GM06990 (cell line): ENCODE results near the gene PGF.

ENCODE experiments used
- DNase-seq: peaks from one replicate; pipeline ENCODE4 v3.0.0-alpha.2; 2011; ENCODE audit not compliant: insufficient read length; ENCODE audit errors: extremely low read depth
- H3K27me3 ChIP-seq: replicated peaks from 2 replicates; pipeline ENCODE4 v1.6.0; 2011; ENCODE audit warnings: low read length; ENCODE audit not compliant: control insufficient read depth, insufficient read depth
- H3K36me3 ChIP-seq: 2 replicates; pipeline ENCODE4 v1.5.1; 2011; ENCODE audit warnings: low read length; ENCODE audit not compliant: control insufficient read depth, insufficient read depth
- H3K4me3 ChIP-seq: replicated peaks from 2 replicates; pipeline ENCODE4 v1.5.1; 2011; ENCODE audit warnings: low read depth, mild to moderate bottlenecking, control low read depth, low read length
- TF ChIP-seq, protein P1 (sequence below): IDR thresholded peaks from 2 replicates; pipeline ENCODE4 v1.5.1; 2011; ENCODE audit warnings: low read length, control low read depth, mild to moderate bottlenecking, inconsistent platforms; ENCODE audit not compliant: insufficient read depth, poor library complexity, severe bottlenecking

PGF gene

DNA sequence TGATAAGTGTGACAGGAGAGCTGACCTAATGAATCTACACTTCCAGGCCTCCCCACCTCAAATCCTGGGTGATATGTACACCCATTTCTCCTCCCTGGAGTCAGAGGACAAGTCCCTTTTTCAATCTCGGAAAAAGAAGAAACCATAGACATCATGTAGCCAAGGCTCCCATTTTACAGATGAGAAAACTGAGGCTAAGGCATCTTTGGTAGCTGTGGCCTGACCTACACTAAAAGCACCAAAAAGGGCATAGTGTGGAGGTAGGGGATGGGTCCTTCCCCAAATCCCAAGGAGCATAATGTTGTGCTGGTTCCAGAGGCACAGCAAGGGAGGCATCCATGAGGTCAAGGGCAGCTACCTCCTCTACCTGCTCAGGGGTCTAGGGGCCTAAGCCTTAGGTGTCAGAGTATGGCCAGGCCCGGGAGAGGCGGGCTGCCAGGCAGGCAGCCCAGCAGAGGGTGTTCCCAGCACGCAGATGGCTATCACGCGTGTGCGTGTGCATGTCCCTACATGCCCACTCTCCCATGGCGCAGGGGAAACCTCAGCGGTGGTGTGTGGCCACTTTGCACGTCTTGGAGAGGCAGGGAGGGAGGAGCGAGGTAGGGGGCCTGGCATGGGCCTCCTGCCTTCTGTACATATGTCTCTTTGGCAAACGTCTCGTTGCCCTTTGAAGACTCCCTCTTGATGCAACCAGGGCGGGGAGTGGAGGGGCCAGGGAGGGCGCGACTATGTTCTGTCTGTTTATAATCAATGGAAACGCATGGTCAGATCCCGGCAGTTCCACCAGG, 2.5 kb downstream of the PGF start:
- Histone ChIP-seq H3K27me3 (no peaks in the 10 kb centered on the region), H3K4me3 (no peak overlapping the region), H3K36me3 (no peaks in the 10 kb centered on the region)

DNA sequence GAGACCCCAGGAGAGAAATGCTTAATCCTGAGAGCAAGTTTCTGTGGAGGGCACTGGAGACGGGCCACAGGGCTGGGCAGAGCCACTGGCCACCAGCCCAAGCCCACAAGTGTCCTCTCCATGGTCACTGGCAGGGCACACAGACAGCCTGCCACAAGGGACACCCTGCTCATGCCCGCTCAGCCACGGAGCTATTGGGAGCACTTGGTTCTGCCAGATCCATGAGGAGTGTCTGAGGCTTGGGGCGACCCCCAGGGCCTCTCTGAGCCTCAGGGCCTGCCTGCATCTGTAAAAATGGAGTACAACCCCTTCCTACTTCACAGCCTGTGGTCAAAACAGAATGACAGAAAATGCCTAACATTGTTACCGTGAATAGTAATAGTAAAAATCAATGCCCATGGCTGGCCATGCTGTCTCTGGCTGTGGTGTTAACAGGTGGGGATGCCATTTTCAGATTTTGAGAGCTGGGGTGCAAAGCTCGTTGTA, 3.2 kb downstream of the PGF start:
- no peak for DNase-seq
- H3K27me3 ChIP-seq: no peaks in the 10 kb centered on the region
- H3K36me3 ChIP-seq: no peaks in the 10 kb centered on the region
- TF ChIP-seq, protein P1, sequence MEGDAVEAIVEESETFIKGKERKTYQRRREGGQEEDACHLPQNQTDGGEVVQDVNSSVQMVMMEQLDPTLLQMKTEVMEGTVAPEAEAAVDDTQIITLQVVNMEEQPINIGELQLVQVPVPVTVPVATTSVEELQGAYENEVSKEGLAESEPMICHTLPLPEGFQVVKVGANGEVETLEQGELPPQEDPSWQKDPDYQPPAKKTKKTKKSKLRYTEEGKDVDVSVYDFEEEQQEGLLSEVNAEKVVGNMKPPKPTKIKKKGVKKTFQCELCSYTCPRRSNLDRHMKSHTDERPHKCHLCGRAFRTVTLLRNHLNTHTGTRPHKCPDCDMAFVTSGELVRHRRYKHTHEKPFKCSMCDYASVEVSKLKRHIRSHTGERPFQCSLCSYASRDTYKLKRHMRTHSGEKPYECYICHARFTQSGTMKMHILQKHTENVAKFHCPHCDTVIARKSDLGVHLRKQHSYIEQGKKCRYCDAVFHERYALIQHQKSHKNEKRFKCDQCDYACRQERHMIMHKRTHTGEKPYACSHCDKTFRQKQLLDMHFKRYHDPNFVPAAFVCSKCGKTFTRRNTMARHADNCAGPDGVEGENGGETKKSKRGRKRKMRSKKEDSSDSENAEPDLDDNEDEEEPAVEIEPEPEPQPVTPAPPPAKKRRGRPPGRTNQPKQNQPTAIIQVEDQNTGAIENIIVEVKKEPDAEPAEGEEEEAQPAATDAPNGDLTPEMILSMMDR: no peak
- no peak overlapping the region for H3K4me3 ChIP-seq

More for the DNA sequence above, 2.5 kb downstream of the PGF start:
- no peak for DNase-seq
- TF ChIP-seq, protein P1: no peak

DNA sequence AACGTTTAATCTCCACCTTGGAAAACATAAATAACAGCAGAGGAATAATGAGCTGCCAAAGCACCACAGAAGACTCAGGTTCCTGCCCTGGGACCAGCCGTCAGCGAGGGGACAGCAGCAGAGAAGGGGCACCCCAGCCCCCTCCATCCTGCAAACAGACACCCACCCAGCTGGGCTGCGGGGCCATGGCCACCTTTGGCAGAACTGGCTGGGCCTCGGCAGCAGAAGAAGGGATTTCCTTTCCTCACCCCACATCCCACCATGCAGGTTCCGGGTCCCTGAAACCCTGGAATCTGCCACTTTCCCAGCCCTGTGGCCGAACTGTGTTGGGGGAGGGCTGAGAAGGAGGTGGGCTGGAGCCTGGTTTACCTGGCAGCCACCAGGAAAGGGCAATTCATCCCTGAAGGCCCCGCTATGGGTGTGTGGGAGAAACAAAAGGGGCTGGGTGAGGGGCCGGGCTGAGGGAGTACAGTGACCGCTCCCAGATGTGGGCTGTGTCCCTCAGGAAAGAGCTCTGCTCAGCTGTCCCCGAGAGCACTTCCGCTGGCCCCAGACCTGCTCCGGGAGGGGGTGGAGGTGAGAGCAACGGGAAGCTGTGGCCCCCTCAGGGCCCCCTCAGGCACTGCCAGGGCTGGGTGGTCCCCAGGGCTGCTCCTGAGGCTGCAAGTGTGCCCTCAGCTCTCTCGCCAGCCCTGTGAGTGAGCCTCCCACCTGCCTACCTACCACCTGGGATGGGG, 3.8 kb downstream of the PGF start:
- TF ChIP-seq, protein P1: no peak
- no peak for DNase-seq
- H3K27me3 ChIP-seq: no peaks in the 10 kb centered on the region
- no peak overlapping the region for H3K4me3 ChIP-seq
- H3K36me3 ChIP-seq: no peaks in the 10 kb centered on the region

DNA sequence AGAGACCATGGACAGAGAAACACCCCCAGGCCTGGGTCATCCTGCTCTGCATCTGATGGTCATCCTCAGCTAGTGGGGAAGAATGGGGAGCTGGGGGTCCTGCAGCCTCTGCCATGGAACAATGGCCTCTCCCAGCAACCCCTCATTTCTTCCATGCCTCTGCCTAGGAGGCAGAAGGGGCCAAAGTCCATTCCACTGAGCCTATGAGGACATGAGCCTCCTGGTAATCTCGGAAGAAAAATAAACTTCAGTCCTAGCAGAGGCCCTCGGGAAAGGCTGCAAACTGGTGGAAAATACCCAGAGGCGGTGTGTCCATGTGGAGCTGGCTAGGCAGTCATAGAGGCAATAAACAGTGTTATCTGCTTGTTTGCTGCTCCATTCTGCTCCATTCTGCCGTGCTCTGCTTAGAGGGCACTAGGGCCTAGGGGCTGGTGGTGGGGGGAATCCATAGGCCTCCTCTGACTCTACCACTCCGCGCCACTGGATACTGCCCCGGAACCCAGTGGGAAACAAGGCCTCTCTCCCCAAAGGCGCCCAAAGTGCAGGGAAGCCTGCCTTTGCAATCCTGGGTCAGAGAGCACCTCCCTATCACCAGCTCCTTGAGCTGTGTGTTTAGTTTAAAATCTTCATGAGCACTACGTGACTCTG, 4.5 kb downstream of the PGF start:
- no peaks in the 10 kb centered on the region for H3K36me3 ChIP-seq
- DNase-seq: no peak
- TF ChIP-seq, protein P1: no peak

DNA sequence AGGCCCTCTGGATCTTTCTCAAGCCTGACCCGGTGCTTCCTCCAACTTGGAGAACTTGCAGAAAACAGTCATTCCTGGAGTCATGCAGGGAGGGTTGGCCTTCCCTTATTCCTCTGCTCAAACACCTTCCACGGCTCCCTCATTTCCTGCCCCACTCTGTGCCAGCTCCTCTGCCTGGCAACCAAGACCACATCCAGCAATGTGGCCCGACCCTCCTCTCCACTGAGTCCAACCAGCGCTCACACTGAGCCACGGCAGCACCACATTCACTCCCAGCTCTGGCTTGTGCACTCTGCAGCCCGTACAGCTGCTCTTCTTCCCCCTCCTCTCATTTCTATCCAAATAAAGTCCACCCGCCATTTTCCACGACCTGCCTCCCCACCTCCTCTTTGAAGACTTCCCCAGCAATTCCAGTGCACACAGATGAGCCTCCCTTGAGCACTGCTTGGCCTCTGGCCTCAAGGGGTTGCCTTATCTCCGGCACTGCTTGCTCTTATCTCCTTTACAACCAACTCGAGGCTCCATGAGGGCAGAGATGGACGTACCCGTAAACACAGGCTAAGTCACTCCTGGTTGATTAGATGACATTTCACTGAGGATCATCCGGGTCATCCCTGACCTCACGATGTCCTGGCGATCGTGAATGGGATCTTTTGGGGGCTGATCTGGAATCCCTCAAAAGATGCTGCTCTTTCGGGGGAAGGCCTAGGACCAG, 5.4 kb downstream of the PGF start:
- TF ChIP-seq, protein P1: no peak
- DNase-seq: no peak
- Histone ChIP-seq H3K27me3 (no peaks in the 10 kb centered on the region), H3K4me3 (no peak overlapping the region), H3K36me3 (no peaks in the 10 kb centered on the region)

More for the DNA sequence above, 4.5 kb downstream of the PGF start:
- no peaks in the 10 kb centered on the region for H3K27me3 ChIP-seq
- H3K4me3 ChIP-seq: no peak overlapping the region
